HCT116 (cell line): Measurements from ENCODE around the gene CPTP. TPM values are rescaled to one million over a fixed set of nuclear protein-coding genes. Genes with fewer than 3 reads are reported as not detected.

Experiments
- ATAC-seq: fragments of 200-7000 bp; cut with Tn5 transposase; 2 replicates; pipeline ENCODE4 v1.9.1; 2020; ENCODE audit warnings: mild to moderate bottlenecking, moderate library complexity
- BruUV-seq: library from RNA; stranded (reverse); fragments of 400-500 nt; replicated peaks from 2 replicates; lab custom pipeline; 2021; lab: Mats Ljungman, UMichigan
- CTCF ChIA-PET: fragments of 300-600 bp; sonication (Branson Sonifier 250); formaldehyde crosslinking; loops from one replicate; lab custom pipeline; 2021; ENCODE audit warnings: antibody characterized with exemption; lab: Charles Lee
- POLR2A ChIA-PET: fragments of 300-600, 350-600 bp; sonication (Branson Sonifier 250); formaldehyde crosslinking; loops from one replicate; lab custom pipeline; 2021; ENCODE audit warnings: antibody characterized with exemption; lab: Charles Lee
- RAD21 ChIA-PET, 2 experiments: fragments of 300-600 bp; sonication (Branson Sonifier 250); formaldehyde crosslinking; loops; one replicate each; lab custom pipeline; 2023; ENCODE audit warnings: low total read pairs in 2 of 2; ENCODE audit not compliant: uncharacterized antibody in 2 of 2, unreplicated experiment in 2 of 2, low non-redundant PET in 1 of 2; lab: Charles Lee
- DNase-seq: peaks from one replicate; pipeline ENCODE4 v3.0.0-alpha.2; 2010; ENCODE audit warnings: low read depth, low spot score
- H2AFZ ChIP-seq: fragments of 200-600 bp; shearing (Covaris generic), sonication (generic); 2 replicates; pipeline ENCODE4 v1.6.1; 2017; ENCODE audit warnings: low read depth, mixed run types, mixed read lengths, antibody characterized with exemption, low read length; ENCODE audit not compliant: poor library complexity, severe bottlenecking
- H3K27ac ChIP-seq: 2 replicates; pipeline ENCODE4 v1.5.1; 2012; ENCODE audit warnings: low read depth, low read length
- H3K27me3 ChIP-seq: fragments of 200-600 bp; sonication (generic); 2 replicates; pipeline ENCODE4 v1.6.1; 2016; ENCODE audit warnings: mixed run types, low read length, mixed read lengths; ENCODE audit not compliant: insufficient read depth
- H3K36me3 ChIP-seq, 2 experiments: fragments of 200-500 bp in 1 of 2; fragments of 200-600 bp in 1 of 2; sonication (Bioruptor generic) in 1 of 2; sonication (generic) in 1 of 2; 2 replicates each; pipeline versions ENCODE4 v1.5.1 to v1.6.1; 2014 to 2016; ENCODE audit warnings: low read length in 2 of 2, inconsistent platforms in 1 of 2, mixed read lengths in 1 of 2, mixed run types in 1 of 2; ENCODE audit not compliant: insufficient read depth in 2 of 2, control insufficient read depth in 1 of 2
- H3K4me1 ChIP-seq, 2 experiments: fragments of 200-600 bp in 1 of 2; sonication (generic) in 1 of 2; 2 replicates each; pipeline versions ENCODE4 v1.5.1 to v1.6.1; 2012 to 2017; ENCODE audit warnings: low read length in 2 of 2, inconsistent platforms in 1 of 2, mild to moderate bottlenecking in 1 of 2, mixed read lengths in 1 of 2, mixed run types in 1 of 2, moderate library complexity in 1 of 2; ENCODE audit not compliant: insufficient read depth in 2 of 2, control insufficient read depth in 1 of 2
- H3K4me2 ChIP-seq: fragments of 200-600 bp; sonication (generic); 2 replicates; pipeline ENCODE4 v1.6.1; 2017; ENCODE audit warnings: mixed run types, low read length, mixed read lengths
- H3K4me3 ChIP-seq, 2 experiments: fragments of 200-600 bp in 1 of 2; sonication (generic) in 1 of 2; replicated peaks in 1 of 2; 2 replicates each; pipeline ENCODE4 v1.5.1; 2011 to 2016; ENCODE audit warnings: low read length in 2 of 2, control low read depth in 1 of 2, low read depth in 1 of 2, mild to moderate bottlenecking in 1 of 2, mixed read lengths in 1 of 2, mixed run types in 1 of 2
- H3K79me2 ChIP-seq: fragments of 200-600 bp; sonication (generic); 2 replicates; pipeline ENCODE4 v1.6.1; 2017; ENCODE audit warnings: mild to moderate bottlenecking, mixed run types, low read length, moderate library complexity, mixed read lengths; ENCODE audit not compliant: insufficient read depth
- H3K9ac ChIP-seq: fragments of 200-600 bp; sonication (generic); 2 replicates; pipeline ENCODE4 v1.6.1; 2016; ENCODE audit warnings: low read length, mixed read lengths
- H3K9me2 ChIP-seq: fragments of 200-600 bp; sonication (generic), shearing (Covaris generic); 2 replicates; pipeline ENCODE4 v1.6.1; 2017; ENCODE audit warnings: mixed run types, mild to moderate bottlenecking, moderate library complexity; ENCODE audit not compliant: insufficient read depth
- H3K9me3 ChIP-seq, 2 experiments: fragments of 200-500 bp in 1 of 2; fragments of 200-600 bp in 1 of 2; sonication (Bioruptor generic) in 1 of 2; sonication (generic) in 1 of 2; 2 replicates each; pipeline ENCODE4 v1.6.1; 2014 to 2017; ENCODE audit warnings: low read length in 2 of 2, mixed read lengths in 2 of 2, inconsistent platforms in 1 of 2, low read depth in 1 of 2, mild to moderate bottlenecking in 1 of 2, mixed run types in 1 of 2, moderate library complexity in 1 of 2; ENCODE audit not compliant: control insufficient read depth in 1 of 2, insufficient read depth in 1 of 2
- H4K20me1 ChIP-seq: fragments of 200-600 bp; sonication (generic), shearing (Covaris generic); 2 replicates; pipeline ENCODE4 v1.6.1; 2017; ENCODE audit warnings: mixed run types, mild to moderate bottlenecking, moderate library complexity; ENCODE audit not compliant: insufficient read depth
- ATF3 ChIP-seq: IDR thresholded peaks from 2 replicates; pipeline ENCODE4 v1.6.1; 2012
- CEBPB ChIP-seq: IDR thresholded peaks from 2 replicates; pipeline ENCODE4 v1.6.1; 2012; ENCODE audit warnings: low read depth
- ELF1 ChIP-seq: IDR thresholded peaks from 2 replicates; pipeline ENCODE4 v1.6.1; 2012; ENCODE audit warnings: low read depth, borderline replicate concordance
- EZH2phosphoT487 ChIP-seq: fragments of 200-600 bp; IDR thresholded peaks from 2 replicates; pipeline ENCODE4 v1.6.1; 2018; ENCODE audit warnings: antibody characterized with exemption, borderline replicate concordance
- POLR2A ChIP-seq: IDR thresholded peaks from 2 replicates; pipeline ENCODE4 v1.7.0; 2011; ENCODE audit warnings: borderline replicate concordance; ENCODE audit not compliant: insufficient read depth, insufficient read length; ENCODE audit errors: extremely low read depth
- POLR2AphosphoS5 ChIP-seq: IDR thresholded peaks from 2 replicates; pipeline ENCODE4 v1.6.1; 2011; ENCODE audit warnings: mild to moderate bottlenecking, low read depth, low read length, moderate library complexity
- RAD21 ChIP-seq: IDR thresholded peaks from 2 replicates; pipeline ENCODE4 v1.6.1; 2012; ENCODE audit warnings: low read depth, mild to moderate bottlenecking
- SP1 ChIP-seq: IDR thresholded peaks from 2 replicates; pipeline ENCODE4 v1.6.1; 2012; ENCODE audit warnings: low read depth
- SRF ChIP-seq: IDR thresholded peaks from 2 replicates; pipeline ENCODE4 v1.6.1; 2012; ENCODE audit warnings: low read depth
- TCF7L2 ChIP-seq: IDR thresholded peaks from 2 replicates; pipeline ENCODE4 v1.7.0; 2011; ENCODE audit warnings: borderline replicate concordance, inconsistent platforms; ENCODE audit not compliant: insufficient read depth, insufficient read length; ENCODE audit errors: extremely low read depth
- YY1 ChIP-seq: IDR thresholded peaks from 2 replicates; pipeline ENCODE4 v1.6.1; 2011; ENCODE audit warnings: low read length, low read depth, moderate library complexity, mild to moderate bottlenecking; ENCODE audit not compliant: insufficient replicate concordance; ENCODE audit errors: extremely low read depth
- ZFX ChIP-seq: fragments of 450-650 bp; IDR thresholded peaks from 2 replicates; pipeline ENCODE4 v1.6.1; 2017
- intact Hi-C: fragments of 100-400 bp; cut with micrococcal nuclease; formaldehyde crosslinking; loops from 2 replicates; pipeline ENCODE4 v1.10.0; 2022
- total RNA-seq: library from RNA; stranded (reverse); gene quantifications from one replicate; pipeline ENCODE4 v1.2.1, GENCODE V29; 2021; ENCODE audit not compliant: unreplicated experiment

CPTP gene
- total RNA-seq, 1 experiment from 2014 or later, result 16.3 TPM

DNA sequence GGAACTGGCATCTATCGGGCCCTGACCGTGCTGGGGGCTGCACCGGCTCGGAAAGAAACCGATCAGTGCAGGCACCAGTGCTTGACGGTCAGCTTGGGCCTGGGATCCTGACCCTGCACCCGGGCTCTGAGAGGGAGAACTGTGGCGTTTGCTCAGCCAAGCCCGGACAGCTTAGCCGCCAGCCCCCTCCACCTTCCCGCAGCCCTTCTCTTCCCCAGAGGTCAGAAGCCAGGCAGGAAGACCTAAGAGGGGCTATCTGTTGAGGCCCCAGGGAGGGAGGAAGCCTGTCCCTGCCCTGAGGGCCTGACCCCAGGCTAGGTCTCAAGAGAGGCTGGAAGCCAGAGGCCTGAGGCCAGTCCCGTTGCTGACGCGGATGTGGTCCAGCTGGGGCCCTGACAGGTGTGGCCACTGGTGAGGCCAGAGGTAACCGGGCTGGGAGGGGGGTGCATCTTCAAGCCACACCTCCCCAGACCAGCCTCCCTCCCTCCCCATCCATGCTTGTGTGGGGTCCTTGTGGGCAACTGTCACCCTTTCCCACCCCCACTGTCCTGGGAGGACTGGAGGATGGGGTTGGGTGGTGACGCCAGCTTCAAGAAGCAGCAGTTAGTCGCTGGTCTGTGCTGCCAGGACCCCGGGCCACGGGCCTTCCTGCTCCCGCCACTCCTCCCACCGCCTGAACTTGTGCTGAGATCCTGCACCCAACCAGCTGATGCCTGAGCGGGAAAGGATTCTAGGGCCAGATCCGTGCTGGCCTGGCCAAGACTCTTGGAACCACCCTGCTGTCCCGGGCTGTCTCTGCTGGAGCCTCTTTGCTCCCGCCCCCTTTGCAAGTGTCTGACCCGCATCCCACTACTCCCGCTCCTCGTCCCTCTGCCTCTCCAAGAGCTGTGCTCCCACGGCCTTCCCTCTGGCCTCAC lies 27.2 kb downstream of the CPTP start:
- Histone ChIP-seq H3K9me3 (no peaks in the 10 kb centered on the region), H3K4me3 (no peak overlapping the region; a peak in 1 of 4 replicates), H3K27me3 (no peaks in the 10 kb centered on the region), H4K20me1 (no peaks in the 10 kb centered on the region), H3K36me3 (no peaks in the 10 kb centered on the region), H3K27ac (peak overlapping the region; percentile 18; the same call in 1 of the 2 replicates), H3K9ac (no peak overlapping the region), H2AFZ (no peak overlapping the region), H3K9me2 (no peaks in the 10 kb centered on the region), H3K4me2 (peak overlapping the region; percentile 49), H3K4me1 (peaks cover 18 to 52% of the 10 kb centered on the region in 2 experiments), H3K79me2 (peaks cover 21% of the 10 kb centered on the region)
- DNase-seq, result no peak
- ChIA-PET RAD21 (no interaction called here), CTCF (no interaction called here), POLR2A (no interaction called here)
- intact Hi-C loops, result no loop called here
- BruUV-seq, result no TSS peak
- ATAC-seq, result no peak
- TF ChIP-seq SRF (no peak), POLR2A (no peak), ZFX (no peak), ATF3 (no peak), EZH2phosphoT487 (no peak), ELF1 (no peak), TCF7L2 (no peak), SP1 (no peak), RAD21 (no peak), YY1 (no peak), POLR2AphosphoS5 (no peak), CEBPB (no peak)
